ENCODE measurements around the gene ATF6.

GRCh38 chr1:161749509-161750407, 16.4 kb upstream of the ATF6 start, which contains the start of gene DUSP12:
- peak; percentile 66 for TF ChIP-seq POLR2A (IDR thresholded peaks at IDR 0.05; ENCODE audit: low read length)
- TF ChIP-seq PHF8 (IDR thresholded peaks at IDR 0.05; ENCODE audit: borderline replicate concordance, low read depth) = peak; percentile 93
- no peak for TF ChIP-seq NR3C1 (IDR thresholded peaks at IDR 0.05)
- no peak for TF ChIP-seq MAZ (IDR thresholded peaks at IDR 0.05; ENCODE audit: borderline replicate concordance, low read depth, low read length)
- peak; percentile 67 for TF ChIP-seq MAX (IDR thresholded peaks at IDR 0.05)
- no peak for TF ChIP-seq MAFK (IDR thresholded peaks at IDR 0.05; ENCODE audit: partially characterized antibody)
- TF ChIP-seq CTCF (IDR thresholded peaks at IDR 0.05) = peak; percentile 24; the same call in 1 of the 3 replicates
- TF ChIP-seq EP300 (IDR thresholded peaks at IDR 0.05) = no peak
- TF ChIP-seq PBX3 (IDR thresholded peaks at IDR 0.05) = no peak; the same call in 1 of the 2 replicates
- TF ChIP-seq ESRRA (IDR thresholded peaks at IDR 0.05; ENCODE audit: borderline replicate concordance, low read length) = no peak
- TF ChIP-seq JUNB (IDR thresholded peaks at IDR 0.05) = no peak
